HG02588 (cell line): ENCODE data around the gene MCM3AP.

ENCODE experiments used
- ATAC-seq: cut with Tn5 transposase; IDR thresholded peaks from one replicate; pipeline ENCODE4 v1.9.1; 2021; ENCODE audit warnings: mild to moderate bottlenecking, moderate library complexity; ENCODE audit not compliant: unreplicated experiment

MCM3AP gene

GRCh38 chr21:46220275-46220810, 65.1 kb downstream of the MCM3AP start:
- no peak for ATAC-seq

- ATAC-seq = no peak
These were observed 65.7 kb downstream of the MCM3AP start for GRCh38 chr21:46219591-46220239.

- ATAC-seq = no peak
These were observed 66.4 kb downstream of the MCM3AP start for GRCh38 chr21:46218906-46219590.

GRCh38 chr21:46217511-46218196, 67.8 kb downstream of the MCM3AP start:
- no peak for ATAC-seq

- ATAC-seq = no peak
These were observed 69.2 kb downstream of the MCM3AP start for GRCh38 chr21:46216132-46216747.

- no peak for ATAC-seq
These were observed 69.8 kb downstream of the MCM3AP start for GRCh38 chr21:46215436-46216131.

- ATAC-seq = no peak
These were observed 70.7 kb downstream of the MCM3AP start for GRCh38 chr21:46214478-46215340.

GRCh38 chr21:46213620-46214286, 71.7 kb downstream of the MCM3AP start:
- ATAC-seq = no peak

GRCh38 chr21:46212721-46213484, 72.5 kb downstream of the MCM3AP start:
- no peak for ATAC-seq

GRCh38 chr21:46211786-46212720, 73.4 kb downstream of the MCM3AP start:
- ATAC-seq = no peak

GRCh38 chr21:46211376-46211775, 74.0 kb downstream of the MCM3AP start:
- no peak for ATAC-seq

- no peak for ATAC-seq
These were observed 74.9 kb downstream of the MCM3AP start for GRCh38 chr21:46210378-46211136.

GRCh38 chr21:46208761-46209721, 76.4 kb downstream of the MCM3AP start:
- no peak for ATAC-seq

GRCh38 chr21:46207920-46208591, 77.4 kb downstream of the MCM3AP start:
- no peak for ATAC-seq
